Neural cell (in vitro differentiated cells): ENCODE data around the gene SLC50A1. TPM values are rescaled to one million over a fixed set of nuclear protein-coding genes. Genes with fewer than 3 reads are reported as not detected.

Experiments used
- H2AFZ ChIP-seq: fragments of 200-600, 300-800 bp; sonication (generic), shearing (Covaris generic); 2 replicates; pipeline ENCODE4 v1.6.0; 2014; ENCODE audit warnings: low read depth, mild to moderate bottlenecking, antibody characterized with exemption, low read length, moderate library complexity
- H3F3A ChIP-seq: fragments of 200-600 bp; shearing (Covaris generic); 2 replicates; pipeline ENCODE4 v1.6.1; 2016; ENCODE audit warnings: mild to moderate bottlenecking, moderate library complexity, mixed read lengths, antibody characterized with exemption, low read length; ENCODE audit not compliant: insufficient read depth, poor library complexity, severe bottlenecking
- H3K27ac ChIP-seq: fragments of 200-600, 300-800 bp; sonication (generic), shearing (Covaris generic); 2 replicates; pipeline ENCODE4 v1.5.1; 2014; ENCODE audit warnings: mild to moderate bottlenecking, low read length, moderate library complexity
- H3K27me3 ChIP-seq: fragments of 300-800, 200-600 bp; sonication (generic), shearing (Covaris generic); 2 replicates; pipeline ENCODE4 v1.6.0; 2014; ENCODE audit warnings: mild to moderate bottlenecking, low read depth, low read length, moderate library complexity; ENCODE audit not compliant: insufficient read depth
- H3K36me3 ChIP-seq: fragments of 300-800, 200-600 bp; sonication (generic), shearing (Covaris generic); 2 replicates; pipeline ENCODE4 v1.5.1; 2014; ENCODE audit warnings: mild to moderate bottlenecking, antibody characterized with exemption, low read length, moderate library complexity; ENCODE audit not compliant: insufficient read depth
- H3K4me2 ChIP-seq: fragments of 300-800, 200-600 bp; sonication (generic), shearing (Covaris generic); 2 replicates; pipeline ENCODE4 v1.6.0; 2014; ENCODE audit warnings: mild to moderate bottlenecking, low read length
- H3K4me3 ChIP-seq: fragments of 300-800, 200-600 bp; sonication (generic), shearing (Covaris generic); 2 replicates; pipeline ENCODE4 v1.5.1; 2014; ENCODE audit warnings: mild to moderate bottlenecking, low read length, moderate library complexity
- H3K79me2 ChIP-seq: fragments of 200-600 bp; shearing (Covaris generic); replicated peaks from 2 replicates; pipeline ENCODE4 v1.6.0; 2014; ENCODE audit warnings: mild to moderate bottlenecking, low read length, moderate library complexity; ENCODE audit not compliant: insufficient read depth
- H3K9ac ChIP-seq: fragments of 300-800, 200-600 bp; sonication (generic), shearing (Covaris generic); 2 replicates; pipeline ENCODE4 v1.6.1; 2016; ENCODE audit warnings: mild to moderate bottlenecking, low read length, mixed read lengths
- H3K9me2 ChIP-seq: fragments of 200-600 bp; shearing (Covaris generic); 2 replicates; pipeline ENCODE4 v1.6.1; 2016; ENCODE audit warnings: mild to moderate bottlenecking, low read length, mixed read lengths; ENCODE audit not compliant: insufficient read depth
- H3K9me3 ChIP-seq: fragments of 200-600, 300-800 bp; sonication (generic), shearing (Covaris generic); 2 replicates; pipeline ENCODE4 v1.6.1; 2016; ENCODE audit warnings: mild to moderate bottlenecking, mixed run types, low read length, moderate library complexity, mixed read lengths
- H4K20me1 ChIP-seq: fragments of 200-600 bp; shearing (Covaris generic); 2 replicates; pipeline ENCODE4 v1.6.1; 2016; ENCODE audit warnings: mild to moderate bottlenecking, mixed run types; ENCODE audit not compliant: insufficient read depth
- EP300 ChIP-seq: fragments of 450-650 bp; conservative IDR thresholded peaks from 2 replicates; pipeline ENCODE4 v1.6.1; 2014; ENCODE audit warnings: antibody characterized with exemption, mild to moderate bottlenecking, moderate library complexity; ENCODE audit not compliant: poor library complexity, severe bottlenecking
- EZH2 ChIP-seq: fragments of 200-600, 300-800 bp; shearing (Covaris generic), sonication (generic); IDR thresholded peaks from 2 replicates; pipeline ENCODE4 v1.6.1; 2014; ENCODE audit warnings: antibody characterized with exemption, low read length, borderline replicate concordance, mild to moderate bottlenecking; ENCODE audit not compliant: insufficient read depth, poor library complexity, severe bottlenecking
- MXI1 ChIP-seq: fragments of 450-650 bp; conservative IDR thresholded peaks from 2 replicates; pipeline ENCODE4 v1.6.1; 2014; ENCODE audit warnings: antibody characterized with exemption, mild to moderate bottlenecking; ENCODE audit not compliant: poor library complexity, severe bottlenecking
- POLR2AphosphoS5 ChIP-seq: IDR thresholded peaks from 2 replicates; pipeline ENCODE4 v1.6.1; 2012
- RAD21 ChIP-seq: fragments of 450-650 bp; conservative IDR thresholded peaks from 2 replicates; pipeline ENCODE4 v1.6.1; 2014; ENCODE audit warnings: antibody characterized with exemption, mild to moderate bottlenecking, moderate library complexity
- REST ChIP-seq: IDR thresholded peaks from 2 replicates; pipeline ENCODE4 v1.6.1; 2012; ENCODE audit warnings: borderline replicate concordance
- SMC3 ChIP-seq: fragments of 450-650 bp; conservative IDR thresholded peaks from 2 replicates; pipeline ENCODE4 v1.6.1; 2014; ENCODE audit warnings: antibody characterized with exemption, mild to moderate bottlenecking, moderate library complexity; ENCODE audit not compliant: poor library complexity
- TAF1 ChIP-seq: IDR thresholded peaks from 2 replicates; pipeline ENCODE4 v1.6.1; 2012; ENCODE audit warnings: low read depth
- polyA plus RNA-seq: library from polyadenylated mRNA; depleted of rRNA; stranded (reverse); fragments of >200 nt; gene quantifications from 2 replicates; pipeline ENCODE4 v1.2.3, GENCODE V29; 2014
- TF ChIP-seq, protein P1 (sequence below): fragments of 450-650 bp; IDR thresholded peaks from 2 replicates; pipeline ENCODE4 v1.5.1; 2014; ENCODE audit warnings: antibody characterized with exemption, mild to moderate bottlenecking, moderate library complexity; ENCODE audit not compliant: poor library complexity, severe bottlenecking

The SLC50A1 gene
- polyA plus RNA-seq, 1 donor from 2014 or later: 12.6 TPM

DNA sequence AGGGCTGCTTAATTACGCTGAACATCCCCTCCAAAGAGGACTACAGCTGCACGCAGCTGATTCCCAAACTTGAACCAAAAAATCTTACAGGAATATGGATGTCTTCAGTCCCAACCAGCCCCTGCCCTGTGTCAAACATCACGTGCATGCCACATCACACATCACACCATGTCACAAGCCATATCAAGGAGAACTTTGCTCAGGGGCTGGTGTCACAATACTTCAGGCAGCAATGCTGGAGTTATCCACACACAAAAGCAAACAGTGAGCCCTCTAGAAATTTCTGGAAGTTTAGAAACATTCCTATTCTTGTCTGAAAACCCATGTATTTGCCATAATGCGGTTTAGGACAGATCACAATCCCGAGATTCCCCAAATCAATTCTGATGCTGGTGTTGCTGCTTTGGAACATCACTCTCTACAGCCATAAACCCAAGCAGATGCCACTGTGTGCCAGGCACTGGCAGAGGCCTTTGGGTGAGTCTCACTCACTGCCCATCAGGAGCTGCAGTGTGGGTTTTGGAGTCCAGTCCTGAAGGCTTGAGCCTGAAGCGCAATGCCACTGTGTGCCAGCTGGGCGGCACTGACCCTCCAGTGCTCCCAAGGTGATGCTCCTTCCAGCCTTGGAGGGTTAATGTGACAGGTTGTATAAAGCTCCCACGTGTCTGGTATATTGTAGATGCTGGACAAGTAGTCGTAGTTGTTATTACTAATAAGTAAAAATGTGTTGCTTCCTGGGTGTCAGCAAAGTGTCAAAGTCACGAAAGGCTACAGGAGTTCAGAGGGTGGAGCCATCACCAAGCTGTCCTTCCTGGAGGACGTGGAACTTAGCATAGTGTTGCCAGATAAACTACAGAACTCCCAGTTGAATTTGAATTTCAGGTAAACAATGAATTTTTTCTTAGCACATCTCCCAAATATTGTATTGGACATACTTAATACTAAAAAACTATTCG, 28.1 kb upstream of the SLC50A1 start (continued):
- TF ChIP-seq REST: no peak

- Histone ChIP-seq H3K36me3 (no peaks in the 10 kb centered on the region), H3K4me2 (no peak overlapping the region), H3K9ac (no peak overlapping the region), H3K27ac (no peak overlapping the region), H3K27me3 (no peaks in the 10 kb centered on the region), H3K9me2 (no peaks in the 10 kb centered on the region), H3K79me2 (no peaks in the 10 kb centered on the region), H2AFZ (no peak overlapping the region), H4K20me1 (no peaks in the 10 kb centered on the region), H3K9me3 (no peaks in the 10 kb centered on the region), H3F3A (no peaks in the 10 kb centered on the region), H3K4me3 (no peak overlapping the region)
- TF ChIP-seq TAF1 (no peak), RAD21 (no peak), EZH2 (no peak), POLR2AphosphoS5 (no peak), SMC3 (no peak), REST (no peak), EP300 (no peak), MXI1 (no peak)
- TF ChIP-seq, protein P1, sequence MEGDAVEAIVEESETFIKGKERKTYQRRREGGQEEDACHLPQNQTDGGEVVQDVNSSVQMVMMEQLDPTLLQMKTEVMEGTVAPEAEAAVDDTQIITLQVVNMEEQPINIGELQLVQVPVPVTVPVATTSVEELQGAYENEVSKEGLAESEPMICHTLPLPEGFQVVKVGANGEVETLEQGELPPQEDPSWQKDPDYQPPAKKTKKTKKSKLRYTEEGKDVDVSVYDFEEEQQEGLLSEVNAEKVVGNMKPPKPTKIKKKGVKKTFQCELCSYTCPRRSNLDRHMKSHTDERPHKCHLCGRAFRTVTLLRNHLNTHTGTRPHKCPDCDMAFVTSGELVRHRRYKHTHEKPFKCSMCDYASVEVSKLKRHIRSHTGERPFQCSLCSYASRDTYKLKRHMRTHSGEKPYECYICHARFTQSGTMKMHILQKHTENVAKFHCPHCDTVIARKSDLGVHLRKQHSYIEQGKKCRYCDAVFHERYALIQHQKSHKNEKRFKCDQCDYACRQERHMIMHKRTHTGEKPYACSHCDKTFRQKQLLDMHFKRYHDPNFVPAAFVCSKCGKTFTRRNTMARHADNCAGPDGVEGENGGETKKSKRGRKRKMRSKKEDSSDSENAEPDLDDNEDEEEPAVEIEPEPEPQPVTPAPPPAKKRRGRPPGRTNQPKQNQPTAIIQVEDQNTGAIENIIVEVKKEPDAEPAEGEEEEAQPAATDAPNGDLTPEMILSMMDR: no peak
These were observed 27.4 kb upstream of the SLC50A1 start for GRCh38 chr1:155108296-155108695.
